CD4-positive, alpha-beta T cell (primary cell): ENCODE data around the gene TPMT. TPM values are rescaled to one million over a fixed set of nuclear protein-coding genes. Genes with fewer than 3 reads are reported as not detected.

Experiments
- ATAC-seq: fragments of 200-7000 bp; cut with Tn5 transposase; one replicate; pipeline ENCODE4 v1.10.0; 2022; ENCODE audit warnings: mild to moderate bottlenecking; ENCODE audit not compliant: poor library complexity
- CTCF ChIA-PET: fragments of 350-600 bp; sonication (Branson Sonifier 250); formaldehyde crosslinking; loops from one replicate; lab custom pipeline; 2021; ENCODE audit warnings: antibody characterized with exemption, inconsistent platforms; lab: Charles Lee
- POLR2A ChIA-PET: fragments of 350-600 bp; sonication (Branson Sonifier 250); formaldehyde crosslinking; loops from one replicate; lab custom pipeline; 2021; ENCODE audit warnings: antibody characterized with exemption, inconsistent platforms; lab: Charles Lee
- DNase-seq, 14 experiments: peaks; one replicate each; pipeline ENCODE4 v3.0.0-alpha.2; 2013 to 2020; ENCODE audit warnings: mixed read lengths in 2 of 14
- H3K27ac ChIP-seq, 2 donors: one replicate each; pipeline versions ENCODE4 v1.5.1 to v1.7.0; 2013; ENCODE audit warnings: low read length in 2 of 2, low read depth in 1 of 2, mild to moderate bottlenecking in 1 of 2
- H3K27me3 ChIP-seq, 2 experiments: 1 replicate in 1 of 2; 2 replicates in 1 of 2; pipeline versions ENCODE4 v1.6.1 to v1.7.0; 2013; ENCODE audit warnings: low read length in 2 of 2, control low read depth in 1 of 2, mild to moderate bottlenecking in 1 of 2, moderate library complexity in 1 of 2; ENCODE audit not compliant: insufficient read depth in 2 of 2, control insufficient read depth in 1 of 2
- H3K36me3 ChIP-seq: one replicate; pipeline ENCODE4 v1.6.1; 2013; ENCODE audit warnings: low read length, control low read depth; ENCODE audit not compliant: insufficient read depth
- H3K4me1 ChIP-seq: one replicate; pipeline ENCODE4 v1.6.1; 2013; ENCODE audit warnings: low read length, control low read depth; ENCODE audit not compliant: insufficient read depth
- H3K4me3 ChIP-seq: one replicate; pipeline ENCODE4 v1.5.1; 2013; ENCODE audit warnings: mild to moderate bottlenecking, low read length, moderate library complexity
- H3K9me3 ChIP-seq, 2 experiments: 1 replicate in 1 of 2; 2 replicates in 1 of 2; pipeline versions ENCODE4 v1.6.1 to v1.7.0; 2013; ENCODE audit warnings: low read length in 2 of 2, mild to moderate bottlenecking in 2 of 2, control low read depth in 1 of 2, moderate library complexity in 1 of 2; ENCODE audit not compliant: control insufficient read depth in 1 of 2, insufficient read depth in 1 of 2
- H3K27ac Mint-ChIP-seq: one replicate; pipeline ENCODE4 v1.8.0; 2020; ENCODE audit warnings: mixed read lengths
- H3K27me3 Mint-ChIP-seq: one replicate; pipeline ENCODE4 v1.8.0; 2021; ENCODE audit warnings: mixed read lengths
- H3K36me3 Mint-ChIP-seq: one replicate; pipeline ENCODE4 v1.8.0; 2021; ENCODE audit warnings: low read depth, mixed read lengths
- H3K4me1 Mint-ChIP-seq: one replicate; pipeline ENCODE4 v1.8.0; 2021; ENCODE audit warnings: low read depth, mixed read lengths
- H3K4me3 Mint-ChIP-seq: one replicate; pipeline ENCODE4 v1.8.0; 2020; ENCODE audit warnings: mild to moderate bottlenecking, mixed read lengths
- H3K9me3 Mint-ChIP-seq: one replicate; pipeline ENCODE4 v1.8.0; 2020; ENCODE audit warnings: mixed read lengths
- intact Hi-C, 2 experiments: fragments of 100-400 bp; cut with DNase I in 1 of 2; cut with micrococcal nuclease in 1 of 2; formaldehyde crosslinking; loops; one replicate each; pipeline versions ENCODE4 v1.15.1 to v1.9.0; 2023 to 2025; cut with DNase I, micrococcal nuclease
- total RNA-seq, 174 experiments: library from RNA in 2 of 174; stranded (reverse) in 2 of 174; gene quantifications; one replicate each; pipeline ENCODE4 v1.2.3 and lab custom pipeline; 2021 to 2026
- TF ChIP-seq, protein P1 (sequence below): fragments of 200-600 bp; IDR thresholded peaks from one replicate; pipeline ENCODE4 v1.8.0; 2022; ENCODE audit warnings: antibody characterized with exemption, mild to moderate bottlenecking

Gene TPMT
- total RNA-seq, 2 experiments from 2014 or later = 3.2 to 3.3 TPM

DNA sequence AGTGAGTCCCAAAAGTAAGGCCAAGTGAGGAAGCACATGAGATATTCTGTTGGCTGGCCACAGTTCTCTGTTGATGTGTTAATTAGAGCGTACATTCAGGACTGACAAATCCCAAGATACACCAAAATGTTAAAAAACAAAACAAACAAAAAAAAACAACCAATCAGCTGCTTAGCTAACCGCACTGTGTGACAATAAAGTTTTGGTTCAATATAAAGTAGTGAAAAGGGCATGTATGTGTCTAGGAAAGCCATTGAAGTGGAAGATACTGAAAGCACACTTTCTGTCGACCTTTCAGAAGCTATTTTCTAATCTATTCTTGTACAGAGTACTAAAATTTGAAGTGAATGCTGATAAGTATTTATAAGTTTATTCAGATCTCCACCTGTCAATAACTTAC, 58.5 kb downstream of the TPMT start:
- CTCF ChIA-PET = no interaction called here
- Mint-ChIP-seq H3K36me3 (no peaks in the 10 kb centered on the region), H3K4me1 (no peaks in the 10 kb centered on the region), H3K4me3 (no peak overlapping the region), H3K9me3 (no peaks in the 10 kb centered on the region), H3K27ac (no peak overlapping the region), H3K27me3 (no peaks in the 10 kb centered on the region)
- H3K27ac ChIP-seq = no peak overlapping the region
- POLR2A ChIA-PET = no interaction called here
- DNase-seq = no peak
- H3K4me3 ChIP-seq = no peak overlapping the region
- H3K36me3 ChIP-seq = no peaks in the 10 kb centered on the region
- TF ChIP-seq, protein P1, sequence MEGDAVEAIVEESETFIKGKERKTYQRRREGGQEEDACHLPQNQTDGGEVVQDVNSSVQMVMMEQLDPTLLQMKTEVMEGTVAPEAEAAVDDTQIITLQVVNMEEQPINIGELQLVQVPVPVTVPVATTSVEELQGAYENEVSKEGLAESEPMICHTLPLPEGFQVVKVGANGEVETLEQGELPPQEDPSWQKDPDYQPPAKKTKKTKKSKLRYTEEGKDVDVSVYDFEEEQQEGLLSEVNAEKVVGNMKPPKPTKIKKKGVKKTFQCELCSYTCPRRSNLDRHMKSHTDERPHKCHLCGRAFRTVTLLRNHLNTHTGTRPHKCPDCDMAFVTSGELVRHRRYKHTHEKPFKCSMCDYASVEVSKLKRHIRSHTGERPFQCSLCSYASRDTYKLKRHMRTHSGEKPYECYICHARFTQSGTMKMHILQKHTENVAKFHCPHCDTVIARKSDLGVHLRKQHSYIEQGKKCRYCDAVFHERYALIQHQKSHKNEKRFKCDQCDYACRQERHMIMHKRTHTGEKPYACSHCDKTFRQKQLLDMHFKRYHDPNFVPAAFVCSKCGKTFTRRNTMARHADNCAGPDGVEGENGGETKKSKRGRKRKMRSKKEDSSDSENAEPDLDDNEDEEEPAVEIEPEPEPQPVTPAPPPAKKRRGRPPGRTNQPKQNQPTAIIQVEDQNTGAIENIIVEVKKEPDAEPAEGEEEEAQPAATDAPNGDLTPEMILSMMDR = no peak
- peaks cover 0 to 1% of the 10 kb centered on the region in 2 experiments for H3K27me3 ChIP-seq
- H3K4me1 ChIP-seq = no peaks in the 10 kb centered on the region
- no peaks in the 10 kb centered on the region for H3K9me3 ChIP-seq
- ATAC-seq = no peak
- intact Hi-C loops = no loop called here

DNA sequence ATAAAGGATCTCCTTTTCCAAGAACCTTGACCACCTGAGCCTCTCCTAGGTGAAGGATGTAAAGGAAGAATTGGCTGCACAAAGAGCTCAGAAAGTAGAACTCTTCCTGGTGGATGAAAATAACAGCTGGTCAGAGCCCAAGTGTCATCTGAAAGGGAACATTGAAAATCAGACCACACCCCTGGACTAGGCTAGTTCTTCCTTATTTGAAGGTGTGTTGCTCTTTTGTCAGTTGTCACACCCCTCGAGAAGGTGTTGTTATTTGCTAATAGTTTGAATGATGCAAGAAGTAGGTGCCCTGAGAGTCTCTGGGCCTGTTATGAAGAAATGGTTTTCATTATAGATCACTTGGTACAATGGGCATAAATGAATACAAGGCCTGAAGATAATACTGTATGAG, 63.5 kb downstream of the TPMT start:
- POLR2A ChIA-PET = no interaction called here
- peaks cover 0 to 3% of the 10 kb centered on the region in 2 experiments for H3K9me3 ChIP-seq
- Mint-ChIP-seq H3K9me3 (no peaks in the 10 kb centered on the region), H3K4me3 (no peak overlapping the region), H3K4me1 (no peaks in the 10 kb centered on the region), H3K27ac (no peak overlapping the region), H3K36me3 (no peaks in the 10 kb centered on the region), H3K27me3 (no peaks in the 10 kb centered on the region)
- no peaks in the 10 kb centered on the region for H3K4me1 ChIP-seq
- intact Hi-C loops = no loop called here
- TF ChIP-seq, protein P1 = no peak
- DNase-seq = no peak
- CTCF ChIA-PET = no interaction called here
- ATAC-seq = no peak
- H3K27ac ChIP-seq = no peak overlapping the region
- no peaks in the 10 kb centered on the region for H3K36me3 ChIP-seq
- H3K4me3 ChIP-seq = no peak overlapping the region
- H3K27me3 ChIP-seq = no peaks in the 10 kb centered on the region

DNA sequence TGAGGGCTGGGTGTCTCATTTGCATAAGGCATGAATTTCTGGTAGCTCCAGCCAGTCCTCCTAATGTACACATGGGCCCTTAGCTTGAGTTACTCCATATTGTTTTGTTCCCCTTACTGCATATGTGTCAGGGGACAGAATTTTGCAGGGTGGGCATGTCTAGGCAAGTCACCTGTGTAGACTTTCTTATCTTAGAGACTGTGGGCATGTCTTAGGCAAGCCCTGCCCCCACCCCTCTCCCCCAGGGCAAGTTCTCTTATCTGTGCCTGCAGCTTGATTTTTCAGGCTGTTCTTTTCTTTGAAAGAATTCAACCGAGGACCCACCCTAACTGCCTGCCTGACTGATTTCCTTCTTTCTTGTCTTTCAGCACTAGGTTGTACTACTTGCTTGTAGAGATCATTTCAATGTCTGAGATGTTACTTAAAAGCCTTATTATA, 64.5 kb downstream of the TPMT start:
- ChIA-PET POLR2A (no interaction called here), CTCF (no interaction called here)
- H3K4me3 ChIP-seq = no peak overlapping the region
- intact Hi-C loops = no loop called here
- no peak overlapping the region for H3K27ac ChIP-seq
- H3K4me1 ChIP-seq = no peaks in the 10 kb centered on the region
- Mint-ChIP-seq H3K36me3 (no peaks in the 10 kb centered on the region), H3K9me3 (no peaks in the 10 kb centered on the region), H3K4me3 (no peak overlapping the region), H3K27ac (no peak overlapping the region), H3K4me1 (no peaks in the 10 kb centered on the region), H3K27me3 (peaks cover 3% of the 10 kb centered on the region)
- no peaks in the 10 kb centered on the region for H3K36me3 ChIP-seq
- H3K27me3 ChIP-seq = no peaks in the 10 kb centered on the region
- H3K9me3 ChIP-seq = peaks cover 0 to 3% of the 10 kb centered on the region in 2 experiments
- DNase-seq (no peak), ATAC-seq (no peak)
- TF ChIP-seq, protein P1 = no peak
